Heart right ventricle (tissue), 16 donors: Measurements from ENCODE around the gene PKNOX2. TPM values are rescaled to one million over a fixed set of nuclear protein-coding genes. Genes with fewer than 3 reads are reported as not detected.

Source experiments
- ATAC-seq, 8 donors: fragments of 200-7000 bp; cut with Tn5 transposase; one replicate each; pipeline ENCODE4 v1.9.1; 2020; ENCODE audit warnings: mild to moderate bottlenecking in 8 of 8, moderate library complexity in 8 of 8, moderate number of reproducible peaks in 1 of 8
- DNase-seq, 2 donors: peaks; one replicate each; pipeline ENCODE4 v3.0.0-alpha.2; 2020
- H3K27ac ChIP-seq, 10 donors: fragments of 200-600 bp; sonication (generic) in 2 of 10; one replicate each; pipeline versions ENCODE4 v1.5.0 to v1.8.0; 2020 to 2022; ENCODE audit warnings: mild to moderate bottlenecking in 3 of 10
- H3K27me3 ChIP-seq, 7 donors: fragments of 200-600 bp; one replicate each; pipeline ENCODE4 v1.8.0; 2021 to 2022; ENCODE audit warnings: mild to moderate bottlenecking in 2 of 7
- H3K36me3 ChIP-seq, 9 donors: fragments of 200-600 bp; sonication (generic) in 1 of 9; one replicate each; pipeline versions ENCODE4 v1.5.0 to v1.8.0; 2020 to 2022; ENCODE audit warnings: mild to moderate bottlenecking in 2 of 9
- H3K4me1 ChIP-seq, 9 donors: fragments of 200-600 bp; sonication (generic) in 1 of 9; one replicate each; pipeline versions ENCODE4 v1.5.0 to v1.8.0; 2020 to 2022; ENCODE audit warnings: mild to moderate bottlenecking in 4 of 9
- H3K4me3 ChIP-seq, 10 donors: fragments of 200-600 bp; sonication (generic) in 2 of 10; one replicate each; pipeline versions ENCODE4 v1.5.0 to v1.8.0; 2020 to 2022; ENCODE audit warnings: mild to moderate bottlenecking in 7 of 10, moderate library complexity in 2 of 10
- H3K9me3 ChIP-seq, 11 donors: fragments of 200-600 bp in 10 of 11; sonication (generic) in 2 of 11; one replicate each; pipeline versions ENCODE4 v1.5.0 to v1.8.0; 2013 to 2022; ENCODE audit warnings: mild to moderate bottlenecking in 2 of 11, control low read depth in 1 of 11, moderate library complexity in 1 of 11
- WGBS, 2 donors: extraction: QIAGEN DNeasy Blood & Tissue Kit; methylation state at CpG; one replicate each; pipeline ENCODE4 v1.1.7; 2013; ENCODE audit warnings: inconsistent platforms in 1 of 2; 5-methylcytosine and 5-hydroxymethylcytosine counted together
- intact Hi-C, 10 donors: fragments of 100-400 bp; cut with DNase I; formaldehyde crosslinking; loops; one replicate each; pipeline versions ENCODE4 v1.11.1 to v1.14.2; 2022
- polyA plus RNA-seq, 2 donors: library from polyadenylated mRNA; stranded (reverse); fragments of 200-250 nt; gene quantifications; one replicate each; pipeline ENCODE4 v1.2.3, GENCODE V29; 2013
- total RNA-seq, 10 donors: library from RNA; stranded (reverse); fragmentation: NEBNext Ultra II Directional in 3 of 10; extraction: Animal tissue kit (Norgen Biotek cat#: 25700) in 3 of 10; gene quantifications; one replicate each; pipeline versions ENCODE4 v1.2.1 to v1.2.4, GENCODE V29; 2021 to 2023
- TF ChIP-seq, protein P1 (sequence below), 9 donors: fragments of 200-600 bp; sonication (generic) in 2 of 9; IDR thresholded peaks; one replicate each; pipeline versions ENCODE4 v1.5.0 to v1.8.0; 2021 to 2022; ENCODE audit warnings: antibody characterized with exemption in 9 of 9, mild to moderate bottlenecking in 5 of 9, moderate library complexity in 1 of 9
- donor health status: Arrhythmogenic right ventricular cardiomyopathy.
- donor health status: ischemic (EF 13 %, LVEDD 7.1; RV severe dilation, severe dysfunction).
- donor health status: healthy with polysubstance abuse.
- donor health status: DM: no; HTN: yes; CAD: no.
- donor health status: DM: no; HTN: no; CAD: no.
- donor health status: ischemic (EF 25% LVEDD 6.9; RV normal size, moderate dysfunction).
- donor health status: ischemic (EF 25% LVEDD 5.7; RV mildly dilated, moderate dysfunction).
- donor health status: healthy.
- donor health status: DM: yes; HTN: yes; CAD: no.
- donor health status: Ischemic cardiomyopathy.
- donor health status: ischemic (EF 35%, LVEDD 5.7; RV mildly dilated, moderate dysfunction).
- donor health status: nonischemic (EF 11% LVEDD 7.7; RV severe dilation, severe dysfunction).
- donor health status: DM: yes; HTN: yes; CAD: no.
- donor health status: PGD.
- donor health status: ischemic (EF 29% LVEDD 5.4; RV normal size, mild dysfunction).
- donor health status: nonischemic (EF 23%, LVEDD 6.1; RV moderate dilation, normal function).

The PKNOX2 gene
- total and polyA plus RNA-seq, 12 donors, result 2.5 to 5.8 (median 4.5) TPM

DNA sequence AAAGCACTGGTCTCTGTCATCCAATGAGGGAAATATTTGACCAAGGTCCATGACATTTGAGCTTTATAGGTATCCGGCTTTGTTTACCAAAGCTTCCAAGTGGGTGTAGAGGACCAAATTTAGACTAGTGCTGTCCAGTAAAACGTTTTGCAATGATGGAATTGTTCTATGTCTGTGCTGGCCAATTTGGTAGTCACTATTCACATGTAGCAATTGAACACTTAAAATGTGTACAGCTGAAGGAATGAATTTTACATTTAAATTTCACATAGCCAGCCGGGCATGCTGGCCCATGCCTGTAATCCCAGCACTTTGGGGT is 118.0 kb downstream of the PKNOX2 start:
- Histone ChIP-seq H3K9me3 (no peaks in the 10 kb centered on the region), H3K27me3 (no peaks in the 10 kb centered on the region), H3K36me3 (no peaks in the 10 kb centered on the region), H3K4me1 (peaks cover 0 to 21% (median 0%) of the 10 kb centered on the region in 9 donors), H3K27ac (no peak overlapping the region), H3K4me3 (no peak overlapping the region)
- TF ChIP-seq, protein P1, sequence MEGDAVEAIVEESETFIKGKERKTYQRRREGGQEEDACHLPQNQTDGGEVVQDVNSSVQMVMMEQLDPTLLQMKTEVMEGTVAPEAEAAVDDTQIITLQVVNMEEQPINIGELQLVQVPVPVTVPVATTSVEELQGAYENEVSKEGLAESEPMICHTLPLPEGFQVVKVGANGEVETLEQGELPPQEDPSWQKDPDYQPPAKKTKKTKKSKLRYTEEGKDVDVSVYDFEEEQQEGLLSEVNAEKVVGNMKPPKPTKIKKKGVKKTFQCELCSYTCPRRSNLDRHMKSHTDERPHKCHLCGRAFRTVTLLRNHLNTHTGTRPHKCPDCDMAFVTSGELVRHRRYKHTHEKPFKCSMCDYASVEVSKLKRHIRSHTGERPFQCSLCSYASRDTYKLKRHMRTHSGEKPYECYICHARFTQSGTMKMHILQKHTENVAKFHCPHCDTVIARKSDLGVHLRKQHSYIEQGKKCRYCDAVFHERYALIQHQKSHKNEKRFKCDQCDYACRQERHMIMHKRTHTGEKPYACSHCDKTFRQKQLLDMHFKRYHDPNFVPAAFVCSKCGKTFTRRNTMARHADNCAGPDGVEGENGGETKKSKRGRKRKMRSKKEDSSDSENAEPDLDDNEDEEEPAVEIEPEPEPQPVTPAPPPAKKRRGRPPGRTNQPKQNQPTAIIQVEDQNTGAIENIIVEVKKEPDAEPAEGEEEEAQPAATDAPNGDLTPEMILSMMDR (IDR thresholded peaks at IDR 0.05), result no peak
- WGBS, 2 donors, result 75 to 79% methylated on average over 3 of the region's 3 CpGs
- ATAC-seq (no peak), DNase-seq (no peak)
- intact Hi-C loops, result no loop called here

DNA sequence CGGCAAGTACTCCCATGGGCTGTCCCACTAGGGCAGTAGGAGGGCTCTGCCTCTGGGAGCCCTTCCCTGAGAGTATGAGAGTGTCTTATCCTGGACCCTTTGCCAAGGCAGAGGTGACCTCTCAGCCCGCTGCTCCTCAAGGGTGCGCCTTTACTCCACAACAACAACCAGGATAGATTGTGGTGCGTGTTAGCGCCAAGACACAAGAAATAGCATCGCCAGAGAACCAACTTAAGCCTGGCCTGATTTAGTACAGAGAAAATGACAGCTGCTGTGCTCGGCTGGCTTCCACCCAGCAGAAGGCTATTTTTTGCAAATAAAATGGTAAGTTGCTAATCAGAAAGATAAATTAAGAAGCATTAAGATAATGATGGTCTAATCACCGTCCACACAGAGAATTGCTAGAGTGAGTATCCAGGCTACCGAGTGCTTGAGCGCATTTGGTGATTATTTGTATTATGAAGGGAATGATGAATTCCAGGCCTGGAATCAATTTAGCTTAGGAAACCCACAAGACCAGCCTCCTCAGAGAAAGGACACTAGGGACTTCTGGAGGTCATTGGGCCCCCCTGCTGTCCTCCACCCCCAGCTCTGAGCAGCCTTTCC is 119.8 kb downstream of the PKNOX2 start:
- H3K4me3 ChIP-seq, result no peak overlapping the region
- no peaks in the 10 kb centered on the region for H3K36me3 ChIP-seq
- no peaks in the 10 kb centered on the region for H3K9me3 ChIP-seq
- 76 to 79% methylated on average over 10 of the region's 10 CpGs for WGBS, 2 donors
- intact Hi-C loops, result no loop called here
- TF ChIP-seq, protein P1 (IDR thresholded peaks at IDR 0.05), result no peak
- H3K4me1 ChIP-seq, result peaks cover 0 to 31% (median 5%) of the 10 kb centered on the region in 9 donors
- DNase-seq (no peak), ATAC-seq (peak in 1 of 8 donors; percentile 9)
- H3K27ac ChIP-seq, result peak overlapping the region in 5 of 10 donors; percentile 6 to 55 (median 25)
- no peaks in the 10 kb centered on the region for H3K27me3 ChIP-seq

DNA sequence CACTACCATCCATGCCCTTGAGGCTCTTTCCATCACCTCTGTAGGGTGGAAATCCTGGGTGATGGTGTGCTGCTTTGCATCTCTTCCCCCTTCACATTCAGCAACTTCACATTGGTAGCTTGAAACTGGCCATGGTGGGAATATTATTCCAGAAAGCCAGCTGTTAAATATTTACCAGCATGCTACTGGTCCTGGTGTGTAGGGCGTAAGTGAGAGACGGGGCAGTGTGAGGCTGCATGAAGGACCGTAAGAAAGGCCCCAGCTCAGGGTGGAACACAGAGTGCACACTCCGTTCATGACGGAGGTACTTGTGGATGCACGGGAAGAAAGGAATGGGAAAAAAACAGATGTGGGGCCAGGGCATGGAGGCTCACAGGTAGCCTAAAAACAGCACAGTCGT is 121.3 kb downstream of the PKNOX2 start:
- Histone ChIP-seq H3K27ac (no peak overlapping the region), H3K4me3 (no peak overlapping the region), H3K27me3 (no peaks in the 10 kb centered on the region), H3K36me3 (no peaks in the 10 kb centered on the region), H3K4me1 (peaks cover 0 to 37% (median 5%) of the 10 kb centered on the region in 9 donors), H3K9me3 (no peaks in the 10 kb centered on the region)
- no peak for DNase-seq
- TF ChIP-seq, protein P1 (IDR thresholded peaks at IDR 0.05), result no peak
- no peak for ATAC-seq
- intact Hi-C loops, result no loop called here
- 93 to 95% methylated on average over 7 of the region's 7 CpGs for WGBS, 2 donors

DNA sequence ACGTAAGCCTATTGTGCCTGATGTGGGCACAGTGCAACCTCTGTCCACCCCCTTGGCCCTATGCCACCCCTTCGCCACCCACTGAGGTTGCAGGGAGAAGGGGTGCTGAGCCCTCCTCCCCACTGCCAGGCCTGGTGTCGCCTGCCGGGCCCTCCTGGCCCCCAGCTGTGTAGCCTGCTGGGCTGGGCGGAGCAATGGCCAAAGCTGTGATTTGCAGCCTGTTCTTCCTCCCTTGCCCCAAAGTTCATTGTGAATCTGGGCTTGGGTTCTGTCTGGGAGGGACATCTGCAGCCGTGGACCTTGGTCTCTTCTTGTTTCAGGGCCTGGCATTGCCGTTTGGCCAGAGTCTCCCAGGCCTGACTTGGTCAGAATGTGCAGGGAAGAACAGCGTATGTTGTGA is 121.9 kb downstream of the PKNOX2 start:
- H3K36me3 ChIP-seq, result no peaks in the 10 kb centered on the region
- peaks cover 0 to 37% (median 5%) of the 10 kb centered on the region in 9 donors for H3K4me1 ChIP-seq
- intact Hi-C loops, result no loop called here
- no peaks in the 10 kb centered on the region for H3K27me3 ChIP-seq
- no peak overlapping the region for H3K4me3 ChIP-seq
- TF ChIP-seq, protein P1 (IDR thresholded peaks at IDR 0.05), result no peak
- no peaks in the 10 kb centered on the region for H3K9me3 ChIP-seq
- peak overlapping the region in 4 of 10 donors; percentile 44 to 76 (median 64) for H3K27ac ChIP-seq
- WGBS, 2 donors, result 85 to 89% methylated on average over 8 of the region's 8 CpGs
- ATAC-seq (no peak), DNase-seq (no peak)
